Measurements from ENCODE around the gene EFL1.

Gene EFL1

DNA sequence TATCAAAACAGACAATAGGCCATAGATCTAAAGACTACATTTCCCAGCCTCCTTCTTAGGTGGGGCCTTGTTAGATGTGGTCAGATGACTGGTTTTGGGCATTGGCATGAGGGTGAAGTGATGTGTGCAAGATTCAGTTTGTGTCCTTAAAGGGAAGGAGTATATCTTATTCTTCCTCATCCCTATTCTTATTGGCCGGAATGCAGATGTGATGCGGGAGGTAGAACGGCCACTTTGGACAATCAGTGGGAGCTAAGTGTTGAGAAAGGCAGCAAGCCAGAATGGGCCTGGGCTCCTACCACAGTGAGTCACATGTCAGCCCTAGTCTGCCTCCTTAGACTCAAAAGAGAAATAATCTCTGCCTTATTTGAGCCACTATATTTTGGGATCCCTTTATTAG is 126.9 kb downstream of the EFL1 start:
- TF ChIP-seq, protein P1, sequence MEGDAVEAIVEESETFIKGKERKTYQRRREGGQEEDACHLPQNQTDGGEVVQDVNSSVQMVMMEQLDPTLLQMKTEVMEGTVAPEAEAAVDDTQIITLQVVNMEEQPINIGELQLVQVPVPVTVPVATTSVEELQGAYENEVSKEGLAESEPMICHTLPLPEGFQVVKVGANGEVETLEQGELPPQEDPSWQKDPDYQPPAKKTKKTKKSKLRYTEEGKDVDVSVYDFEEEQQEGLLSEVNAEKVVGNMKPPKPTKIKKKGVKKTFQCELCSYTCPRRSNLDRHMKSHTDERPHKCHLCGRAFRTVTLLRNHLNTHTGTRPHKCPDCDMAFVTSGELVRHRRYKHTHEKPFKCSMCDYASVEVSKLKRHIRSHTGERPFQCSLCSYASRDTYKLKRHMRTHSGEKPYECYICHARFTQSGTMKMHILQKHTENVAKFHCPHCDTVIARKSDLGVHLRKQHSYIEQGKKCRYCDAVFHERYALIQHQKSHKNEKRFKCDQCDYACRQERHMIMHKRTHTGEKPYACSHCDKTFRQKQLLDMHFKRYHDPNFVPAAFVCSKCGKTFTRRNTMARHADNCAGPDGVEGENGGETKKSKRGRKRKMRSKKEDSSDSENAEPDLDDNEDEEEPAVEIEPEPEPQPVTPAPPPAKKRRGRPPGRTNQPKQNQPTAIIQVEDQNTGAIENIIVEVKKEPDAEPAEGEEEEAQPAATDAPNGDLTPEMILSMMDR (IDR thresholded peaks at IDR 0.05), result no peak

DNA sequence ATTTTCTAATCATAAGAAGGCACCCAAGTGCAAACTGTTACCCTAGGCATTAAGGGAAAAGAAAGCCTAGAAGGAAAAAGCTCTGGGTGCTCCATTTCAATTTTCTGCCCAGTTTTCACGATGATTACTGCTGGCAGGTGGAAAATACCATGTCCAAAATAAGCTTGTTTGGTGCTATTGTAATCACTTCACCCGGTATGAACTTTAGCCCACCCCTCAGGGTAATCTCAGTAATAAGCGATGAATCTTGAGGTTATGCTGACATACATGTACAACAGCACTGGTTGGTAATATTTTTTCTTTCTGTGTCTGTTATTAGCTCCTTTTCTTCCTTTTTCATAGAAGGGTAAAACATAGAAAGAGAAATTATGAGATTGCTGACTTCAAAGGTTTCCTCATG is 128.1 kb downstream of the EFL1 start:
- TF ChIP-seq, protein P1 (IDR thresholded peaks at IDR 0.05), result no peak

DNA sequence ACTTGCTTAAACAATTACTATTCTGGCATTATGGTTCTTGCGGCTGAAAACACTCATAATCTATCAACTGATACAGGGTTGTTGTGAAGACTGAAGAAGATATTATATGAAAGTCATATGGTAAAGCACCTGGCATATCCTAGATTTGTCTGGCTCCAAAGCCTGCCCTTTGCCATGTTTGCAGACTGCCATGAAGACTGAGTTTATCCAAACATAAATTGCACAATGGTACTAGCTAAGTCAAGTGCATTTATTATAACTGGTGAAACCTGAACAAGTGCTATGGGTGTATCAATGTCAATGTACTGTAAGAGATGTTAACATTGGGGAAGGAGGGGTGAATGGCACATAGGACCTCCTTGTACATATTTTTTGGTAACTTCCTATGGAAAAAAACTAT is 129.3 kb downstream of the EFL1 start:
- TF ChIP-seq, protein P1 (IDR thresholded peaks at IDR 0.05), result no peak

DNA sequence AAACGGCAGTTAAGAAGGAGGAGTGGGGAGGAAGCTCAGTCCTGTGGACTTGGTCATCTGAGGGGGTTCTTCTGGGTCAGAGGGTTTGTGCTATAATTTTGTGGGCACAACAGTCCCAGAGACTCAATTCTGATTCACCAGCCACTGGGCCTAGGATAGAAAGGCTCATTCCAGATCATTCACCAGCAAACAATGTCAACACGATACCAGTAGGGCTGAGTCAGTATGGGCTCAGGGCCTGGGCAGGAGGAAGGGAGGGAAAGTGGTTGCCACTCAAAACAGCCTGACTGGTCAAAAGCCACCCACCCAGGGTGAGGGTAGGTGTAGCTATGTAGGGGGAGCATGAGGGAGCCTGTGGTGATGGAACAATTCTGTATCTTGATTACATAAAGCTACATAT is 129.8 kb downstream of the EFL1 start:
- TF ChIP-seq, protein P1 (IDR thresholded peaks at IDR 0.05), result no peak

DNA sequence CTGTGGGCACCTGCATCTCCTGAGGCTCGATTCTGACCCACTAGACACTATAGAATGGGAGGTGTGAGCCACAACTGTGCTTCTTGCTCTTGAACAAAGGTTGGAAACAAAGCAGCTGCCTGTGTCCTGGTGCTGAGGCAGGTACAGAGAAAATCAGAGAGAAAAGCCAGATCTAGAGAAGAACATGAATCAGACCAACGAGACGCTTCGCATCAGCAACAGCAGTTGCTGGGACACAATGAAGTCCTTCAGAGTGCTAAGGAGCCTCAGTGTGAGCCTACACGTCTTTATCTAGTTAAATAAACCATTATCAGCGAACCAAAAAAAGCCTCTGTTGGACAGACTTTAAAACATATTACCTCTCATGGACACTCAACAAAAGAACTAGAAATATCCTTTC is 130.4 kb downstream of the EFL1 start:
- TF ChIP-seq, protein P1 (IDR thresholded peaks at IDR 0.05), result no peak

DNA sequence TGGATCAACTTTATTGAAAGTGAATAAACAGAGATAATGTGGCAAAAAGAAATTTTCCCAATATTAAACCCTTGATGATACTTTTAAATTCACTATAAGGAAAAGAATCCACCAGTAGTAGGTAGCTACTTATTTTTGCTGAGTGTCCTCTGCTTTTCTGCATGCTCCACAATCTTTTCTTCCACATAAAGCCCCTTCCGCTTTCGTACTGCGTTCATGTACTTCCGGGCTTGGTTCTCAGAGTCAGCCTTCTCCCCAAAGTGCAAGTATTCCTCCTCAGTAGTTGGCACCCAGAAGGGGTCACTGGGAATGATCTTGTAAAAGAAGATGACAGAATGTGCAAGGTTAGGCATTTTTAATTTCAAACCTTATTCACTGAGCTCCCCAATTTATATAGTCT is 132.3 kb downstream of the EFL1 start:
- TF ChIP-seq, protein P1 (IDR thresholded peaks at IDR 0.05), result no peak

DNA sequence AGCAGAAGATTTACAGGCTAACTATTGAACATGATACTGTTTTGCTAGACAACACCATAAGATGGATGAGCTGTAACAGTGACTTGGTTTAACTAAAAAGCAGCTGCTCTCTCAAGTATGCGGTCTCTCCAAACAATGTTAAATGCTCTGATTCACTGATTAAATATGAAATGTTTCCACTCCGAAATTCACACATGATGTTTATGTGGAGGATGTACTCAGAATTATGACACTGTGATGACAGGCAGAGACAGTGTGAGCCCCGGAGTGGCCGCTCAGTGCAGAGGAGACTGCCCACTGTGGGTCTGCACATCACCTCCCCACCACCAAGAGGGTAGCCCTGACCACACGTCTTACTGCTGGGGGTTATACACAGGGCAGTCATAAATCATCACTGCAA is 132.8 kb downstream of the EFL1 start:
- TF ChIP-seq, protein P1 (IDR thresholded peaks at IDR 0.05), result no peak

DNA sequence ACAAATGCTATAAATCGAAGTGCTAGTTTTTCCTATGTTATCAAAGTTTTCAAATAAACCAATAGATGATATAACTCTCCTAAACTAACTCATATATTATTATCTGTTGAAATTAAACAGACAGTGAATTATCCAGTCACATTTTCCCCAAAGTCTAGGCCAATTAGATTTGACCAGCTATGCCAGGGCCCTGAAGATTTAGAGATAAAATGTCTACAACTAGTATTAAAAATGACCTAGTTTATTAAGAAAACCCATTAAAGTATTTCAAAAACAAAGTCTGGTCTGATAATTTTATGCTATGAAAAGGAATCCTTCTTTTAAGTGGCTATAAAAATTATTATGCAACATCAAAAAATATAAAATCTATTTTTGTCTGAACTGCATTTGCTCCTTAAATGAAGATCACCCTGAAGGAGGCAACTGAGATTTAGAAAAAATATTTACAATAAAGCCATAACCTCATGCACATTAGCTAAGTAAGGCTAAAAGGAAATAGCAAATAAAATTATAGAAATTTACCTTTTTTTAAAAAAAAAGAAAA is 133.3 kb downstream of the EFL1 start:
- TF ChIP-seq, protein P1 (IDR thresholded peaks at IDR 0.05), result no peak

Data from LNCAP (cell line).